8988T (cell line): Measurements from ENCODE around the gene MPST.
"Not testable (repeated sequence)": the region's sequence is repeated elsewhere in the genome, so short reads cannot be mapped to it uniquely, and the experiment has no call there.

ENCODE experiments used
- DNase-seq: peaks from one replicate; pipeline ENCODE4 v3.0.0; 2011

The MPST gene

GRCh38 chr22:37063431-37064420 lies 44.2 kb downstream of the MPST start:
- no peak for DNase-seq

GRCh38 chr22:37064553-37064952 lies 45.0 kb downstream of the MPST start:
- DNase-seq: no peak

- no peak for DNase-seq
Observed at GRCh38 chr22:37065180-37065579, 45.6 kb downstream of the MPST start.

DNA sequence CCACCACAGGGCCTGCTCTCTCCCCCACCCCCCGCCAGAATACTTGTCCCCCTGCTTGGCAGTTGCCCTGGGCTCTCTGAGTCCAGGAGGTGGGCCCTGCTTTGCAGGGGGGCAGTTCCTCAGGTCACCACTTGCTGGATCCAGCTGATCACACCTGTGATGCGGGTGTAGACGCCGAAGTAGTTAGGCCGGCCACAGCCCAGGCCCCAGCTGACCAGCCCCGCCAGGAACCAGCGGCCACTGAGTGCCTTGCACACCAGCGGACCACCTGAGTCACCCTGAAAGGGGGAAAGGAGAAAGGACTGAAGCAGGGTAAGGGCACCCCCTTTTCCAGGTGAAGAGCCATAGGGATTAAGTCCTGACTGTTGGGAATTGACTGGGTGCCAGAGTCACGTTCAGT lies 46.4 kb downstream of the MPST start:
- no peak for DNase-seq

- no peak for DNase-seq
Observed at GRCh38 chr22:37067428-37067827, 47.9 kb downstream of the MPST start.

- no peak for DNase-seq
Observed at GRCh38 chr22:37068859-37069258, 49.3 kb downstream of the MPST start.

GRCh38 chr22:37069319-37069718 lies 49.8 kb downstream of the MPST start:
- no peak for DNase-seq

GRCh38 chr22:37069719-37070118 lies 50.2 kb downstream of the MPST start:
- no peak for DNase-seq

GRCh38 chr22:37070334-37070733 lies 50.8 kb downstream of the MPST start:
- no peak for DNase-seq

- DNase-seq: no peak
Observed at GRCh38 chr22:37070744-37071143, 51.2 kb downstream of the MPST start.

GRCh38 chr22:37071850-37072592 lies 52.5 kb downstream of the MPST start:
- DNase-seq: not testable (repeated sequence)

DNA sequence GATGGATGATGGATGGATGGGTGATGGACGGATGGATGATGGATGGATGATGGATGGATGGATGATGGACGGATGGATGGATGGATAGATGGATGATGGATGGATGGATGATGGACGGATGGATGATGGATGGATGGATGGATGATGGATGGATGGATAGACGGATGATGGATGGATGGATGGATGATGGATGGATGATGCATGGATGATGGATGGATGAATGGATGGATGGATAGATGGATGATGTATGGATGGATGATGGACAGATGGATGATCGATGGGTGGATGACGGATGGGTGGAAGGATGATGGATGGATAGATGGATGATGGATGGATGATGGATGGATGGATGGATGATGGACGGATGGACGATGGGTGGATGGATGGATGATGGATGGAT lies 53.1 kb downstream of the MPST start:
- DNase-seq: no peak

GRCh38 chr22:37074537-37074936 lies 55.0 kb downstream of the MPST start:
- no peak for DNase-seq

DNA sequence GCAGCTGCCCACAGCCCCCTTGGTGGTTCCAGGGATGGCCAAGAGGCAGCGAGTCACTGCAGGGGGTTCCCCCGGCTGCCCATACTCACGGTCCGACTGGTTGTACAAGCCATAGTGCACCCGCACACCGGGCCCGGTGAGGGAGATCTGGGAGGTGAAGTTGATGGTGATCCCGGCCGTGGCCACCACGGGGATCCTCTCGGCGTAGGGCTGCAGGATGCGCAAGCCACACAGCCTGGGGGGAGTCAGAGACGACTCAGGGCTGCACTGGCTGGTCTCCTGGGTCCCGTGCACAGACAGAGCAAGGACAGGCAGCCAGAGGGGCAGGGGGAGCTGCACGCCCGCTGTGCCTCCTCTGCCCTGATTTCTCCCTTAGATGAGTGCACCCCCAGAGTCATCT lies 55.5 kb downstream of the MPST start:
- no peak for DNase-seq

DNA sequence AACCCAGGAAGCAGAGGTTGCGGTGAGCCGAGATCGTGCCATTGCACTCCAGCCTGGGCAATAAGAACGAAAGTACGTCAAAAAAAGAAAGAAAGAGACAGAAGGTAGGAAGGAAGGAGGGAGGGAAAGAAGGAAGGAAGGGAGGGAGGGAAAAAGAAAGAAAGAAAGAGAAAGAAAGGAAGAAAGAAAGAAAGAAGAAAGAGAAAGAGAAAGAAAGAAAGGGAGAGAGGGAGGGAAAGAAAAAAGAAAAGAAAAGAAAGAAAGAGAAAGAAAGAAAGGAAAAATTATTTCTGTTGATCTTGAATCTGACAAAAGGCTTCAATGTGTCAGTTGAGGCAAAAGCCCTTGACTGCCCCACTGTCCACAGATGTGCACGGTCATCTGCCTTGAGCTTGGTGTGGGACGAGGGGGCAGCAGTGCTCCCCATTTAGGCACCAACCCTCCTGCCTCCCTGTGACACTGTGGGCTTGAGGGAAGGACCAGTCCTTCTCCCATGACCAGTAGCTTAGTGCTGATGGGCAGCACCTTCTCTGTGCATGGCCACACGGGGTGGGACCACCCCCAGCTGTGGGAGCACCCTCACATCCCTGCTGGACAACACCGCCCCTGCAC lies 56.4 kb downstream of the MPST start:
- DNase-seq: no peak

DNA sequence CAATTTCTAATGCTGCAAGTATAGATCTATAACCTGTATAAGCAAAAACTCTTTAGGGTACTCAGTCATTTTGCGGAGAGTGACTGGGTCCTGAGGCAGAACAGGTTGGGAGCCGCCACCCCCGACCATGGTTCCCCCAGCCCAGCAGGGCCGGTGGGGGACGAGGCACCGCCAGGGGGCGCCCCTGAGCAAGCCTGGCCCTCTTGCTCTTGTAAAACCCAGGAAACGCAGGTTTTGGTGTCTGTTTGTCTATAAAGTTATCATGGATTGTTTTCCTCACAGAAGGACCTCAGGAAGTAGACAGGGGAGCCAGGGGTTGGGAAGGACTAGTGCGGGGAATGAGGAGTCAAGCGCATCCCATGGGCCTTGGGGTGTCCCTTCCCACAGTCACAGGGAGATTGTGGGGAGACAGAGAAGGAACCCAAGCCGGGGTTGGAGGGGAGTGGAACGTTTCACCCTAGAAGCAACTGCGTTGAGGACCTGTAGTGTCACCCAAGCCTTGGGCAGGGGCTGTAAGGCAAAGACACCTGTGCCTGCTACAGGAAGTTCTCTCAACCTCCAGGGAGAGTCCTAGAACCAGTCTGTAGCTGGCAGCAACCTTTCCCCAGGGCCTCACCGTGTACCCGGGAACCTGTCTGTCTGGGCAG lies 58.4 kb downstream of the MPST start:
- DNase-seq: peak; percentile 88

- no peak for DNase-seq
Observed at GRCh38 chr22:37079158-37079557, 59.6 kb downstream of the MPST start.
